ENCODE results near the gene IFI27L2. TPM values are rescaled to one million over a fixed set of nuclear protein-coding genes. Genes with fewer than 3 reads are reported as not detected.

The IFI27L2 gene
- total RNA-seq, 6 experiments from 2014 or later: 1.8 to 7.9 (median 4.1) TPM; not detected in 1

- intact Hi-C loops (cut with DNase I): loop anchor here (10.0 kb wide), 1 partner anchor 82 kb away; no protein-coding TSS in a partner anchor
- no peak for TF ChIP-seq CTCF (IDR thresholded peaks at IDR 0.05)
- no peak for TF ChIP-seq POLR2A (IDR thresholded peaks at IDR 0.05)
- ATAC-seq: no peak
- H3K27ac ChIP-seq: no peak overlapping the region
- no peak for DNase-seq
- whole genome bisulfite sequencing (ENCODE audit: insufficient coverage, low coverage, low lambda C conversion rate, missing lambda C conversion rate): 63% methylated on average over 1 of the region's 1 CpG
- no peak overlapping the region for H3K4me3 ChIP-seq
- H3K27me3 ChIP-seq: no peaks in the 10 kb centered on the region
- no peaks in the 10 kb centered on the region for H3K9me3 ChIP-seq
- no peaks in the 10 kb centered on the region for H3K36me3 ChIP-seq
- peaks cover 0 to 7% (median 0%) of the 10 kb centered on the region in 4 donors for H3K4me1 ChIP-seq
These were observed 3.1 kb downstream of the IFI27L2 start for GRCh38 chr14:94126419-94126677.

GRCh38 chr14:94125659-94126418 lies 3.6 kb downstream of the IFI27L2 start:
- TF ChIP-seq CTCF (IDR thresholded peaks at IDR 0.05) (no peak), POLR2A (IDR thresholded peaks at IDR 0.05) (no peak)
- Histone ChIP-seq H3K4me1 (peaks cover 0 to 7% (median 0%) of the 10 kb centered on the region in 4 donors), H3K27ac (no peak overlapping the region), H3K9me3 (no peaks in the 10 kb centered on the region), H3K27me3 (no peaks in the 10 kb centered on the region), H3K36me3 (no peaks in the 10 kb centered on the region), H3K4me3 (no peak overlapping the region)
- no peak for ATAC-seq
- intact Hi-C loops (cut with DNase I): loop anchor here (10.0 kb wide), 1 partner anchor 81 kb away; no protein-coding TSS in a partner anchor
- WGBS (ENCODE audit: insufficient coverage, low coverage, low lambda C conversion rate, missing lambda C conversion rate): 90% methylated on average over 3 of the region's 6 CpGs
- DNase-seq: no peak

- no peak for DNase-seq
- WGBS (ENCODE audit: insufficient coverage, low coverage, low lambda C conversion rate, missing lambda C conversion rate): 90% methylated on average over 9 of the region's 9 CpGs
- intact Hi-C loops (cut with DNase I): loop anchor here (10.0 kb wide), 1 partner anchor 80 kb away; no protein-coding TSS in a partner anchor
These were observed 4.6 kb downstream of the IFI27L2 start for GRCh38 chr14:94124582-94125377.

GRCh38 chr14:94123868-94124267 lies 5.5 kb downstream of the IFI27L2 start:
- no peaks in the 10 kb centered on the region for H3K9me3 ChIP-seq
- no peak overlapping the region for H3K4me3 ChIP-seq
- intact Hi-C loops (cut with DNase I): loop anchor here (10.0 kb wide), 1 partner anchor 79 kb away; no protein-coding TSS in a partner anchor
- WGBS (ENCODE audit: insufficient coverage, low coverage, low lambda C conversion rate, missing lambda C conversion rate): 92% methylated on average over 1 of the region's 1 CpG
- H3K27ac ChIP-seq: no peak overlapping the region
- peak in 3 of 4 donors; percentile 39 to 66 (median 61) for ATAC-seq
- no peaks in the 10 kb centered on the region for H3K4me1 ChIP-seq
- TF ChIP-seq POLR2A (IDR thresholded peaks at IDR 0.05): no peak
- no peak for TF ChIP-seq CTCF (IDR thresholded peaks at IDR 0.05)
- no peaks in the 10 kb centered on the region for H3K27me3 ChIP-seq
- no peaks in the 10 kb centered on the region for H3K36me3 ChIP-seq
- no peak for DNase-seq

More at GRCh38 chr14:94124582-94125377, 4.6 kb downstream of the IFI27L2 start:
- Histone ChIP-seq H3K27me3 (no peaks in the 10 kb centered on the region), H3K27ac (no peak overlapping the region), H3K4me1 (peaks cover 0 to 2% (median 0%) of the 10 kb centered on the region in 4 donors), H3K9me3 (no peaks in the 10 kb centered on the region), H3K36me3 (no peaks in the 10 kb centered on the region), H3K4me3 (no peak overlapping the region)
- no peak for TF ChIP-seq POLR2A (IDR thresholded peaks at IDR 0.05)
- no peak for TF ChIP-seq CTCF (IDR thresholded peaks at IDR 0.05)
- ATAC-seq: no peak
